ENCODE results near the gene CAPZB.
A peak's percentile ranks its signal among the peaks of the same experiment; 100 is the strongest.

CAPZB gene

GRCh38 chr1:19313961-19314882 lies 171.1 kb downstream of the CAPZB start:
- no peaks in the 10 kb centered on the region for H3K9me2 ChIP-seq (replicated peaks; ENCODE audit: insufficient read depth, low read length)
- H3K4me2 ChIP-seq (ENCODE audit: low read depth, low read length) = no peak overlapping the region
- no peak for TF ChIP-seq CTCF (IDR thresholded peaks at IDR 0.05; ENCODE audit: low read length)
- TF ChIP-seq EZH2phosphoT487 (IDR thresholded peaks at IDR 0.05; ENCODE audit: low read length) = no peak
- no peak for TF ChIP-seq EZH2 (optimal IDR thresholded peaks at IDR 0.05; ENCODE audit: low read depth, low read length)
- no peak overlapping the region for H2AFZ ChIP-seq (ENCODE audit: low read length)
- H3K36me3 ChIP-seq (replicated peaks; ENCODE audit: insufficient read depth, low read length) = no peaks in the 10 kb centered on the region
- H3K4me1 ChIP-seq (ENCODE audit: low read length) = peaks cover 15% of the 10 kb centered on the region; the same call in 1 of the 2 replicates
- DNase-seq = no peak
- no peak overlapping the region for H3K27ac ChIP-seq (ENCODE audit: low read length)
- H3K4me3 ChIP-seq (ENCODE audit: low read length) = no peak overlapping the region
- peaks cover 16% of the 10 kb centered on the region for H3K79me2 ChIP-seq (ENCODE audit: low read length)
- no peaks in the 10 kb centered on the region for H4K20me1 ChIP-seq (ENCODE audit: insufficient read depth, low read length)
- H3K9me3 ChIP-seq (replicated peaks; ENCODE audit: insufficient read depth, low read length) = no peaks in the 10 kb centered on the region
- H3K9ac ChIP-seq (ENCODE audit: low read length) = no peak overlapping the region
- H3F3A ChIP-seq (ENCODE audit: insufficient read depth, low read length) = no peaks in the 10 kb centered on the region
- H3K27me3 ChIP-seq (replicated peaks; ENCODE audit: insufficient read depth, low read length) = no peaks in the 10 kb centered on the region

GRCh38 chr1:19313636-19313959 lies 171.7 kb downstream of the CAPZB start:
- H3K4me3 ChIP-seq (ENCODE audit: low read length) = no peak overlapping the region
- no peak overlapping the region for H3K4me2 ChIP-seq (ENCODE audit: low read depth, low read length)
- H3K4me1 ChIP-seq (ENCODE audit: low read length) = peaks cover 15% of the 10 kb centered on the region; the same call in 1 of the 2 replicates
- H3K79me2 ChIP-seq (ENCODE audit: low read length) = peaks cover 16% of the 10 kb centered on the region
- H4K20me1 ChIP-seq (ENCODE audit: insufficient read depth, low read length) = no peaks in the 10 kb centered on the region
- H3K9me3 ChIP-seq (replicated peaks; ENCODE audit: insufficient read depth, low read length) = no peaks in the 10 kb centered on the region
- no peaks in the 10 kb centered on the region for H3K9me2 ChIP-seq (replicated peaks; ENCODE audit: insufficient read depth, low read length)
- DNase-seq = no peak
- H3K9ac ChIP-seq (ENCODE audit: low read length) = no peak overlapping the region
- no peak overlapping the region for H2AFZ ChIP-seq (ENCODE audit: low read length)
- H3K27ac ChIP-seq (ENCODE audit: low read length) = no peak overlapping the region
- H3K27me3 ChIP-seq (replicated peaks; ENCODE audit: insufficient read depth, low read length) = no peaks in the 10 kb centered on the region
- no peaks in the 10 kb centered on the region for H3F3A ChIP-seq (ENCODE audit: insufficient read depth, low read length)
- TF ChIP-seq CTCF (IDR thresholded peaks at IDR 0.05; ENCODE audit: low read length) (no peak), EZH2 (optimal IDR thresholded peaks at IDR 0.05; ENCODE audit: low read depth, low read length) (no peak), EZH2phosphoT487 (IDR thresholded peaks at IDR 0.05; ENCODE audit: low read length) (no peak)
- H3K36me3 ChIP-seq (replicated peaks; ENCODE audit: insufficient read depth, low read length) = no peaks in the 10 kb centered on the region

GRCh38 chr1:19312782-19313635 lies 172.3 kb downstream of the CAPZB start:
- Histone ChIP-seq H3K9me2 (replicated peaks; ENCODE audit: insufficient read depth, low read length) (no peaks in the 10 kb centered on the region), H3F3A (ENCODE audit: insufficient read depth, low read length) (no peaks in the 10 kb centered on the region), H2AFZ (ENCODE audit: low read length) (peak overlapping the region; percentile 95), H3K79me2 (ENCODE audit: low read length) (peaks cover 16% of the 10 kb centered on the region), H3K27ac (ENCODE audit: low read length) (no peak overlapping the region), H3K27me3 (replicated peaks; ENCODE audit: insufficient read depth, low read length) (no peaks in the 10 kb centered on the region), H3K36me3 (replicated peaks; ENCODE audit: insufficient read depth, low read length) (no peaks in the 10 kb centered on the region), H3K9me3 (replicated peaks; ENCODE audit: insufficient read depth, low read length) (no peaks in the 10 kb centered on the region), H3K4me1 (ENCODE audit: low read length) (peaks cover 15% of the 10 kb centered on the region; the same call in 1 of the 2 replicates), H3K4me3 (ENCODE audit: low read length) (peak overlapping the region; percentile 97), H3K9ac (ENCODE audit: low read length) (peak overlapping the region; percentile 94), H3K4me2 (ENCODE audit: low read depth, low read length) (peak overlapping the region; percentile 92), H4K20me1 (ENCODE audit: insufficient read depth, low read length) (no peaks in the 10 kb centered on the region)
- peak; percentile 9 for DNase-seq
- TF ChIP-seq EZH2phosphoT487 (IDR thresholded peaks at IDR 0.05; ENCODE audit: low read length) (no peak), CTCF (IDR thresholded peaks at IDR 0.05; ENCODE audit: low read length) (no peak), EZH2 (optimal IDR thresholded peaks at IDR 0.05; ENCODE audit: low read depth, low read length) (no peak)
